SK-MEL-5 (cell line): ENCODE results near the gene DNER. TPM values are rescaled to one million over a fixed set of nuclear protein-coding genes. Genes with fewer than 3 reads are reported as not detected.
"Not testable (repeated sequence)": the region's sequence is repeated elsewhere in the genome, so short reads cannot be mapped to it uniquely, and the experiment has no call there.

Experiments used
- DNase-seq: peaks from one replicate; pipeline ENCODE4 v3.0.0-alpha.2; 2016; ENCODE audit warnings: low read depth, low spot score
- in situ Hi-C: cut with HindIII; loops from 2 replicates; pipeline ENCODE4 v1.10.0; 2016; ENCODE audit warnings: low sequenced_read_pairs, high pct_unique_total_duplicates, low pct_unique_long_range_greater_than_20kb
- total RNA-seq: library from RNA; depleted of rRNA; stranded (reverse); fragments of >200 nt; shearing (Covaris generic); gene quantifications from 2 replicates; pipeline ENCODE4 v1.2.3, GENCODE V29; 2014

The DNER gene
- total RNA-seq, 1 experiment from 2014 or later = 34.3 TPM

DNA sequence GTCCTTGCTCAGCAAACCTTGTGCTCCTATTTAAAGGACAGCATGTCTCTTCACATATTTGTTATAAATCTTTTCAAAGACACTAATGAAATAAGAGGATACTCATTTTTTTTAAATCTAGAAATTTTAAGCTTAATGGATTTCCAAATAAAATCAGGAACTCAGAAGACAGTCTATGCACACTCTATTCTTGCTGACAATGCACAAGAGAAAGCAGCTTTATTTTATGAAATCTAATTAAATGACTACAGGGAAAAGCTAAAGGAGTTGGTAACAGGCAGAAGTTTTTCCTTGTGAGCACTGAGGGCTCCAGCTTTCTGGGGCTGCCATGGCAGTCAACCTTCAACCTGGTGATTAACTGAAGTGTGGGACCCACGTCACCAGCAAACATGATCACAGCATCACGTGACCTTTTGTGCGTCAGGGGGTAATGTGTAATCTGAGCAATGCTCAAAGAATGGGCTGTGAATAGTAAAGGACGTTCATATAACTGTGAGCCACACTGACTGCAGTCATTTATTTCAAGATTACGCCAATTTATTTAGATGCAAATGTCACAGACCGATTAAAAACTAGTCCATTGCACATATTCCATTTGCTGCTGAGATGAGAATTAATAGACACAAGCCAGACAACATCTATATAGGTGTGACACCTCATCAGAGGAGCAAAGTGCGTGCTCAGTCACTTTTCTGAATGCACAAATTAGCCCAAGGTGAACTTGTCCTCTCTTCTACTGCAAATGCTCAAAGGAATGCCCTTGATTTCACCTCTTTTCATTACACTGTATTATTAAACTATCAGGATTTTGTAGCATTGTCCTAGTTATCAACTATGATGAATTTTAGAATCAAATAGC, 11.6 kb upstream of the DNER start:
- DNase-seq = peak; percentile 94
- in situ Hi-C loops = no loop called here

GRCh38 chr2:229723192-229723591, 8.8 kb upstream of the DNER start:
- DNase-seq = not testable (repeated sequence)
- in situ Hi-C loops = loop anchor here (25.0 kb wide), 1 partner anchor 111 kb away; no protein-coding TSS in a partner anchor

- in situ Hi-C loops = loop anchor here (25.0 kb wide), 1 partner anchor 108 kb away; no protein-coding TSS in a partner anchor
- no peak for DNase-seq
Measured at GRCh38 chr2:229719926-229720647, 5.7 kb upstream of the DNER start.

DNA sequence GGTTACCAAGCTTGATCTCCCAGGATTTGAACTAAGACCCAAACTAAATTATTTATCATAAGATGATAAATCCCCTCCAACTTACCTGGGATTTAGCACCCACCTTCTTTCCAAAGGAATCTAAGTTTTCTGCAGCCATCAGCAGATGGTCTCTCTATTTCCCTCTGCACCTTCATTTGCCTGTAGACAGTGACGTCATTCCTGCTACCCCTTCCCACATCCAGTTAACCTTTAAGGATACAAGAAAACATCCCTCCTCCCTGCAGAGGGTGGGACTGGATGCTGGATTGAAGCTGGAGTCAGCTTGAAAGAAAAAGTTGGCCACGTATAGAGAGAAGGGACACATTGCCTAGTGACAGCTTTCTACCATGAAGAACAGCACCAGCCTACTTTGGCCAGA, 3.7 kb upstream of the DNER start:
- in situ Hi-C loops = loop anchor here (25.0 kb wide), 1 partner anchor 106 kb away; no protein-coding TSS in a partner anchor
- no peak for DNase-seq

DNA sequence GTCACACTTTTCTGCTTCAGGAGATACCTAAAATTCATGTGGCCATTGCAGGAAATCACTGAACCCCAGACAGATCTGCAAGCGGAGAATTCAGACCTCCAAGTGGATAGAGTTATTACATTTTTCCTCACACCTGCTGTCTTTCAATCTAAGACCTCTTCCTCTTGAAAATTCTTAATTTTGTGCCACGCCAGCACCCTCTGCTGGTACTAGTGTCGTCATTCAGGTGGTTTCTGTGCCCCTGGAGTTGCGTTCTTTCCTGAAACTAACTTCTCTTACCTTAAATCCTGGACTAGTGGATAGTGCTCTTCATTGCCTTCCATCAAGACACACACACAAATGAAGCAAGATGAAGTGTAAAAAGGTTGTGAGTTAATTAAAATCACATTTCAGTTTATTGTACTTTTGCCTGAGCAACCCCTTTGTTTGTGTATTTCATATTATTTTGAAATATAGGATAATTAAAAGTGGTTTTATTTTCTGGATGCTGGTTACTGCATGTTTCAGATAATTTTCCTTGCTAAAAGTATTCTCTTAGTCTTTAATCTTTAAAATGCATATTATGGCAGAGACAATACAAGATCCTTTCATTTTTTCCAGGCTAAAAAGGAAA, 1.6 kb upstream of the DNER start:
- in situ Hi-C loops = loop anchor here (25.0 kb wide), 1 partner anchor 104 kb away; no protein-coding TSS in a partner anchor
- peak; percentile 68 for DNase-seq

DNA sequence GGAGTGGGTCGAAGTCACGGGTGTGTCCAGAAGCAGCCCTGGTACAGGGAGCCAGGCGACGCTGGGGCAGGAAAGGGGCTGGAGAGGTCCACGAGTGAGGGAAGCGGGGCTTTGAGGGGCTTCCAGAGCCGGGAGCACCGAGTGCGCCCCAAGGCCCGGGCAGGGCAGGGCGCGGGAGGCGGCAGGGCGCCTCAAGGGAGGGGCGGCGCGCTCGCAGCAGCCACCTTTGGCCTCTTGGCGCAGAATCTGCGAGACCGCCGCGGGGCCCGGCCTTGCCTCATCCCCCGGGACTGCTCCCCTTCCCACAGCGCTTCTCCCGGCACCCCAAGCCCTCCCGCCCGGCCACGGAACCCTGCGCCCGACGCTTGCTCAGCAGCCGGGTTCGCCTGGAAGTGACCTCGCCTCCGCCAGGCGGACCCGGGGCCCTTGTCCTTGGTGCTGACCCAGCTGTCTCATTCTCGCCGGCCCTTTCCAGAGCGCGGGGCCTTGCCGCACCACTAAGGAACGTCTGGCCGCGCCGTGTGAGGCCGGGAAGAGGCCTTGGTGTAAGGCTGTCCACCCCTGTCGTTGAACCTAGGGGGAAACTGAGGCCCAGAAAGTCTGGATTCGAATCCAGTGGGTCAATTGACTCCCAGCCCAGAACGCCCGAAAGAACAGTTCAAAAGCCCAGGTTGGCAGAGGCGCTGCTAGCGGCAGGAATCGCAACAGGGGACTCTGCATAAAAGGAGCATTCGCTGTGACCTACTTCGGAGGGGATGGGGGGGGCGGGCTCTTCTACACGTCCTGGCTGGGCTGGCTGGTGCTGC, 584 bp upstream of the DNER start:
- in situ Hi-C loops = loop anchor here (25.0 kb wide), 1 partner anchor 103 kb away; no protein-coding TSS in a partner anchor
- peak; percentile 54 for DNase-seq

GRCh38 chr2:229713371-229714079, 830 bp downstream of the DNER start:
- DNase-seq = peak; percentile 61
- in situ Hi-C loops = loop anchor here (25.0 kb wide), 1 partner anchor 101 kb away; no protein-coding TSS in a partner anchor

- in situ Hi-C loops = loop anchor here (25.0 kb wide), 1 partner anchor 100 kb away; no protein-coding TSS in a partner anchor
- DNase-seq = peak; percentile 24
Measured at GRCh38 chr2:229712136-229712535, 2.2 kb downstream of the DNER start.

- DNase-seq = peak; percentile 43
- in situ Hi-C loops = loop anchor here (25.0 kb wide), 1 partner anchor 96 kb away; no protein-coding TSS in a partner anchor
Measured at GRCh38 chr2:229708335-229708734, 6.0 kb downstream of the DNER start.

GRCh38 chr2:229703909-229704630, 10.3 kb downstream of the DNER start:
- DNase-seq = peak; percentile 94
- in situ Hi-C loops = loop anchor here (25.0 kb wide), 1 partner anchor 92 kb away; no protein-coding TSS in a partner anchor

- DNase-seq = no peak
- in situ Hi-C loops = loop anchor here (25.0 kb wide), 1 partner anchor 89 kb away; no protein-coding TSS in a partner anchor
Measured at GRCh38 chr2:229701716-229702115, 12.6 kb downstream of the DNER start.

DNA sequence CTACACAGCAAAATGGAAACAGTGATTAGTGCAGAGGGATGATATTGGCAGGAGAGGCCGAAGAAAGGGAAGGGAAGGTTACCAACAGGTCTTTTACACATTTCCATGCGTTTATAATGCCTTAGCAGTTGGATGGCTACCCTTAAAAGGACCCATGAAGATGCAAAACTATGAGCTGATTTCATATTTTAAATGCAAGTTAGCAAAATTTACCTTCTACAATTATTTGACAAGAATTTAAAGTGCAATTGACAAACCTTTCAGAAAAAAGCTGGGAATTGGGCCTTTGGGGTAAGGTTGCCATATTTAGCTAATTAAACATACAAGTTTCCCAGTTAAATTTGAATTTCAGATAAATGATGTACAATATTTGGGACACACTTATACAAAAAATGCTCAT, 13.3 kb downstream of the DNER start:
- in situ Hi-C loops = loop anchor here (25.0 kb wide), 1 partner anchor 89 kb away; no protein-coding TSS in a partner anchor
- DNase-seq = no peak

DNA sequence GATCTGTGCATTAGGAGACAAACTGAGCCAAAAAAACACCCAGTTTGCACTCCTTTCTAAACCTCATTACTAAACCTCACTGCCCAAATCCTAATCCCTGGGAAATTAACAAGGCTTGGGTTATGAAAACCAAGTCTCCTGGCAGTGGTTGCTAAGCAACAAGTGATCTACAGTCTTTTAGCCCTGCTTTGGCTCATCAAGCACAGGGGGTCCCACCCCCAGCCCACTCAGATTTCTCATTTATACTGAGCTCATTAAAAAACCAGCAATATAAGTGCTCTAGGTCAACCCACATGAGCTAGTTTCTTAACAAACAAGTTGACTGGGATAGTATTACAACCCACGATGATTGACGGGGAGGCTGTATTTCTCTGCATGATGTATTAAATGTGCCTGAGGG, 18.4 kb downstream of the DNER start:
- DNase-seq = no peak
- in situ Hi-C loops = no loop called here

DNA sequence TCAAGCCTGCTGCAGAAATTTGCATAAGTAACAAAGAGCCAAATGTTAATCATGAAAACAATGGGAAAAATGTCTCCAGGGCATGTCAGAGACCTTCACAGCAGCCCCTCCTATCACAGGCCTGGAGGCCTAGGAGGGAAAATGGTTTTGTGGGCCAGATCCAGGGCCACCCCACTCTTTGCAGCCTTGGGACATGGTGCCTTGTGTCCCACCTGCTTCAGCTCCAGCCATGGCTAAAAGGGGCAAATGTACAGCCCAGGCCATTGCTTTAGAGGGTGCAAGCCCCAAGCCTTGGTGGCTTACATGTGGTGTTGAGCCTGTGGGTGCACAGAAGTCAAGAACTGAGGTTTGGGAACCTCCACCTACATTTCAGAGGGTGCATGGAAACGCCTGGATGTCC, 20.5 kb downstream of the DNER start:
- DNase-seq, in situ Hi-C loops: not testable (repeated sequence)

DNA sequence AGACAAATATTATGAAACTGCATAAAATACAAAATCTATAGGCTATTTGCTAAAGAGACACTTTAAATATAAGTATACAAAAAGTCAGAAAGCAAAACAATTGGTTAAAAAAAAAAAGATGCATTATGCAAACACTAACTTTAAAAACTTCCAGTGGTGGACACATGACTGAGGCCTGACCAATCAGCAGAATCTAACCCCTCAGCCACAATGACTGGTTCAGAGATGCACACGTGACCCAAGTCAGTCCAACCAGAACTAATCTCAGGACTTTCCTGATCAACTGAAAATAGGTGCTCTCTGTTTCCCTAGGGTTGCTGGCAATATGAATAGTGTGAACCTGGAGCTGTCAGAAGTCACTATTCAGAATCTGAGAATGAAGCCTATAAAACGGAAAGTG, 22.7 kb downstream of the DNER start:
- DNase-seq = no peak
- in situ Hi-C loops = no loop called here

- no peak for DNase-seq
- in situ Hi-C loops = no loop called here
Measured at GRCh38 chr2:229689307-229689839, 25.0 kb downstream of the DNER start.
